H9 (cell line): ENCODE data around the gene GCNT2. TPM values are rescaled to one million over a fixed set of nuclear protein-coding genes. Genes with fewer than 3 reads are reported as not detected.

Experiments
- DNase-seq: peaks from one replicate; pipeline ENCODE4 v3.0.0-alpha.2; 2017
- H2AFZ ChIP-seq: one replicate; pipeline ENCODE4 v1.6.1; 2013; ENCODE audit warnings: mild to moderate bottlenecking, low read length, control low read depth, moderate library complexity
- H2AK5ac ChIP-seq: 2 replicates; pipeline ENCODE4 v1.6.1; 2013; ENCODE audit warnings: low read length, control low read depth, mixed read lengths; ENCODE audit not compliant: insufficient read length
- H2BK120ac ChIP-seq: one replicate; pipeline ENCODE4 v1.6.1; 2013; ENCODE audit warnings: low read depth, mild to moderate bottlenecking, low read length, control low read depth, inconsistent platforms; ENCODE audit not compliant: poor library complexity, severe bottlenecking
- H2BK12ac ChIP-seq: 2 replicates; pipeline ENCODE4 v1.6.1; 2013; ENCODE audit warnings: low read length, control low read depth, mixed read lengths, low read depth; ENCODE audit not compliant: insufficient read length
- H2BK15ac ChIP-seq: 2 replicates; pipeline ENCODE4 v1.6.1; 2013; ENCODE audit warnings: low read depth, low read length, control low read depth
- H2BK20ac ChIP-seq: one replicate; pipeline ENCODE4 v1.6.1; 2013; ENCODE audit warnings: low read depth, mild to moderate bottlenecking, low read length, control low read depth, inconsistent platforms; ENCODE audit not compliant: poor library complexity, severe bottlenecking
- H2BK5ac ChIP-seq: 2 replicates; pipeline ENCODE4 v1.6.1; 2013; ENCODE audit warnings: low read length, control low read depth, mixed read lengths; ENCODE audit not compliant: insufficient read length
- H3K14ac ChIP-seq: 2 replicates; pipeline ENCODE4 v1.6.1; 2013; ENCODE audit warnings: low read length, control low read depth; ENCODE audit not compliant: insufficient read depth
- H3K18ac ChIP-seq: 2 replicates; pipeline ENCODE4 v1.6.1; 2013; ENCODE audit warnings: low read depth, mild to moderate bottlenecking, mixed read lengths, low read length, control low read depth; ENCODE audit not compliant: insufficient read length
- H3K23ac ChIP-seq: 2 replicates; pipeline ENCODE4 v1.6.1; 2013; ENCODE audit warnings: low read length, control low read depth, mixed read lengths, low read depth; ENCODE audit not compliant: insufficient read length
- H3K23me2 ChIP-seq: 2 replicates; pipeline ENCODE4 v1.6.1; 2013; ENCODE audit warnings: low read depth, mild to moderate bottlenecking, mixed read lengths, low read length, control low read depth; ENCODE audit not compliant: insufficient read length, poor library complexity, severe bottlenecking
- H3K27ac ChIP-seq: 2 replicates; pipeline ENCODE4 v1.5.1; 2013; ENCODE audit warnings: low read length, control low read depth, mixed read lengths, low read depth; ENCODE audit not compliant: insufficient read length
- H3K27me3 ChIP-seq: 2 replicates; pipeline ENCODE4 v1.6.1; 2013; ENCODE audit warnings: low read length, control low read depth, inconsistent platforms; ENCODE audit not compliant: insufficient read depth
- H3K4ac ChIP-seq: 2 replicates; pipeline ENCODE4 v1.6.1; 2013; ENCODE audit warnings: low read depth, mild to moderate bottlenecking, control low read depth, inconsistent platforms, low read length, moderate library complexity
- H3K4me1 ChIP-seq: 2 replicates; pipeline ENCODE4 v1.6.1; 2013; ENCODE audit warnings: low read length, control low read depth, inconsistent platforms; ENCODE audit not compliant: insufficient read depth
- H3K4me2 ChIP-seq: 2 replicates; pipeline ENCODE4 v1.6.1; 2013; ENCODE audit warnings: low read length, control low read depth, mixed read lengths; ENCODE audit not compliant: insufficient read length, insufficient read depth
- H3K56ac ChIP-seq: 2 replicates; pipeline ENCODE4 v1.6.1; 2013; ENCODE audit warnings: low read depth, mild to moderate bottlenecking, mixed read lengths, low read length, control low read depth; ENCODE audit not compliant: insufficient read length
- H3K79me1 ChIP-seq: 2 replicates; pipeline ENCODE4 v1.6.1; 2013; ENCODE audit warnings: low read depth, mild to moderate bottlenecking, moderate library complexity, low read length, control low read depth, inconsistent platforms; ENCODE audit not compliant: insufficient read depth, poor library complexity, severe bottlenecking
- H3K79me2 ChIP-seq: 2 replicates; pipeline ENCODE4 v1.6.1; 2013; ENCODE audit warnings: low read length, control low read depth, inconsistent platforms; ENCODE audit not compliant: insufficient read depth
- H3K9ac ChIP-seq: 2 replicates; pipeline ENCODE4 v1.6.1; 2013; ENCODE audit warnings: low read length, control low read depth, mixed read lengths; ENCODE audit not compliant: insufficient read length; ENCODE audit errors: extremely low read depth
- H3K9me3 ChIP-seq: one replicate; pipeline ENCODE4 v1.6.1; 2013; ENCODE audit warnings: low read depth, low read length, inconsistent platforms; ENCODE audit not compliant: control insufficient read depth
- H3T11ph ChIP-seq: one replicate; pipeline ENCODE4 v1.6.1; 2013; ENCODE audit warnings: mild to moderate bottlenecking, low read length, control low read depth, inconsistent platforms
- H4K20me1 ChIP-seq: one replicate; pipeline ENCODE4 v1.6.1; 2013; ENCODE audit not compliant: control insufficient read depth, insufficient read length, insufficient read depth
- H4K5ac ChIP-seq: 2 replicates; pipeline ENCODE4 v1.6.1; 2013; ENCODE audit warnings: low read depth, mild to moderate bottlenecking, mixed read lengths, low read length, control low read depth; ENCODE audit not compliant: insufficient read length
- H4K8ac ChIP-seq: replicated peaks from 2 replicates; pipeline ENCODE4 v1.6.1; 2013; ENCODE audit warnings: low read length, control low read depth, mixed read lengths, low read depth; ENCODE audit not compliant: insufficient read length
- H4K91ac ChIP-seq: 2 replicates; pipeline ENCODE4 v1.6.1; 2013; ENCODE audit warnings: low read depth, mild to moderate bottlenecking, moderate library complexity, mixed read lengths, low read length, control low read depth; ENCODE audit not compliant: insufficient read length
- H3K27ac Mint-ChIP-seq, 3 experiments: 2 replicates in 2 of 3; 3 replicates in 1 of 3; pipeline ENCODE4 v1.8.0; 2020 to 2021; ENCODE audit warnings: mixed read lengths in 3 of 3, mild to moderate bottlenecking in 1 of 3, moderate library complexity in 1 of 3
- H3K27me3 Mint-ChIP-seq: 2 replicates; pipeline ENCODE4 v1.8.0; 2021; ENCODE audit warnings: low read depth, mild to moderate bottlenecking, moderate library complexity, mixed read lengths
- H3K36me3 Mint-ChIP-seq, 3 experiments: 2 replicates in 2 of 3; 3 replicates in 1 of 3; pipeline ENCODE4 v1.8.0; 2020 to 2021; ENCODE audit warnings: low read depth in 3 of 3, mixed read lengths in 3 of 3; ENCODE audit not compliant: insufficient read depth in 1 of 3
- H3K4me1 Mint-ChIP-seq, 2 experiments: 2 replicates each; pipeline ENCODE4 v1.8.0; 2020; ENCODE audit warnings: mixed read lengths in 2 of 2
- H3K4me3 Mint-ChIP-seq, 2 experiments: 2 replicates in 1 of 2; 3 replicates in 1 of 2; pipeline ENCODE4 v1.8.0; 2020 to 2021; ENCODE audit warnings: mild to moderate bottlenecking in 2 of 2, mixed read lengths in 2 of 2, moderate library complexity in 1 of 2
- H3K9me3 Mint-ChIP-seq, 2 experiments: 2 replicates in 1 of 2; 3 replicates in 1 of 2; pipeline ENCODE4 v1.8.0; 2020; ENCODE audit warnings: mild to moderate bottlenecking in 2 of 2, mixed read lengths in 2 of 2, moderate library complexity in 1 of 2
- CTCF ChIP-seq: fragments of 200-600 bp; sonication (generic); conservative IDR thresholded peaks from 3 replicates; pipeline ENCODE4 v1.8.0; 2021; ENCODE audit warnings: antibody characterized with exemption, mild to moderate bottlenecking
- WGBS: extraction: QIAGEN DNeasy Blood & Tissue Kit; methylation state at CpG from one replicate; pipeline ENCODE4 v1.1.7; 2013; ENCODE audit warnings: missing lambda C conversion rate, low lambda C conversion rate, mixed read lengths; ENCODE audit not compliant: insufficient read length; ENCODE audit errors: extremely low coverage; 5-methylcytosine and 5-hydroxymethylcytosine counted together
- total RNA-seq: library from RNA; stranded (reverse); gene quantifications from 2 replicates; pipeline ENCODE4 v1.2.1, GENCODE V29; 2021

The GCNT2 gene
- total RNA-seq, 1 experiment from 2014 or later, result 41.7 TPM

DNA sequence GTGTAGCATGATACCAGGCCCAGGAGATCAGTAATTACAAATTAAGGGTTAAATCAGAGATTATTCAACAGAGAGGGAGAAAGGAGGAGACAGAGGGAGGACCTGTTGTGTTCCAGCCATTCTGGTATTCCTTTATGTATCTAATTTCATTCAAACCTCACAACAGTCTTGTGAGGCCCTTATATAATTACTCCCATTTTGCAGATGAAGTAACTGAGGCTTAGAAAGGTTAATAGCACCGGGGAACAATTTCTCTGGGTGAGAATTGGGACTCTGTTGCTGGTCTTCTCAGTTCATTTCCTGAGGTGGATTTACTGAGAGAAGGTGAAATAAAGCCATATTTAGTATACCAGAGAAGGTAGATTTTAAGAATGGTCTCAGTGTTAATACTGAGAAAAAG is 106.6 kb downstream of the GCNT2 start:
- H3K79me2 ChIP-seq, result no peaks in the 10 kb centered on the region
- no CpG with 5 or more reads among the region's 1 CpG for WGBS

More for the DNA sequence above, 106.6 kb downstream of the GCNT2 start:
- H2BK12ac ChIP-seq, result no peak overlapping the region
- no peak overlapping the region for H3K4me2 ChIP-seq
- no peak overlapping the region for H4K91ac ChIP-seq
- H3K4me1 Mint-ChIP-seq, result no peaks in the 10 kb centered on the region
- no peak overlapping the region for H4K8ac ChIP-seq
- H3K9me3 ChIP-seq, result no peaks in the 10 kb centered on the region
- H2AFZ ChIP-seq, result no peak overlapping the region
- DNase-seq, result no peak
- H3K27ac Mint-ChIP-seq, result no peak overlapping the region
- no peak overlapping the region for H3K23ac ChIP-seq
- H2BK5ac ChIP-seq, result no peak overlapping the region
- no peak overlapping the region for H3K9ac ChIP-seq
- no peaks in the 10 kb centered on the region for H3K4me1 ChIP-seq
- no peak overlapping the region for H2AK5ac ChIP-seq
- peaks cover 7% of the 10 kb centered on the region for H3K79me1 ChIP-seq
- no peaks in the 10 kb centered on the region for H3K27me3 ChIP-seq
- no peaks in the 10 kb centered on the region for H4K20me1 ChIP-seq
- no peak overlapping the region for H3K27ac ChIP-seq
- no peaks in the 10 kb centered on the region for H3K9me3 Mint-ChIP-seq
- no peak overlapping the region for H2BK120ac ChIP-seq
- no peaks in the 10 kb centered on the region for H3K27me3 Mint-ChIP-seq
- no peak overlapping the region for H3K4me3 Mint-ChIP-seq
- no peak overlapping the region for H3K4ac ChIP-seq
- H2BK15ac ChIP-seq, result no peak overlapping the region
- no peak overlapping the region for H3K18ac ChIP-seq
- no peaks in the 10 kb centered on the region for H3K23me2 ChIP-seq
- no peak for TF ChIP-seq CTCF
- no peak overlapping the region for H2BK20ac ChIP-seq
- no peak overlapping the region for H3K14ac ChIP-seq
- H3T11ph ChIP-seq, result no peak overlapping the region
- peaks cover 23 to 60% (median 47%) of the 10 kb centered on the region in 3 experiments; a peak in 6 of 7 replicates for H3K36me3 Mint-ChIP-seq
- no peak overlapping the region for H3K56ac ChIP-seq
- no peak overlapping the region for H4K5ac ChIP-seq
